ENCODE measurements around the gene ASCL4.
"Not testable (repeated sequence)": the region's sequence is repeated elsewhere in the genome, so short reads cannot be mapped to it uniquely, and the experiment has no call there.

ASCL4 gene, protein sequence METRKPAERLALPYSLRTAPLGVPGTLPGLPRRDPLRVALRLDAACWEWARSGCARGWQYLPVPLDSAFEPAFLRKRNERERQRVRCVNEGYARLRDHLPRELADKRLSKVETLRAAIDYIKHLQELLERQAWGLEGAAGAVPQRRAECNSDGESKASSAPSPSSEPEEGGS

GRCh38 chr12:107774349-107775029 is at the start of gene ASCL4:
Gene ASCL4 (plus strand): TSS chr12:107774704. CDS start chr12:107775219, 515 bp downstream.
- DNase-seq (ENCODE audit: low spot score), result no peak

- not testable (repeated sequence) for DNase-seq (ENCODE audit: low spot score)
Observed at GRCh38 chr12:107727327-107727726, 47.2 kb upstream of the ASCL4 start.

DNA sequence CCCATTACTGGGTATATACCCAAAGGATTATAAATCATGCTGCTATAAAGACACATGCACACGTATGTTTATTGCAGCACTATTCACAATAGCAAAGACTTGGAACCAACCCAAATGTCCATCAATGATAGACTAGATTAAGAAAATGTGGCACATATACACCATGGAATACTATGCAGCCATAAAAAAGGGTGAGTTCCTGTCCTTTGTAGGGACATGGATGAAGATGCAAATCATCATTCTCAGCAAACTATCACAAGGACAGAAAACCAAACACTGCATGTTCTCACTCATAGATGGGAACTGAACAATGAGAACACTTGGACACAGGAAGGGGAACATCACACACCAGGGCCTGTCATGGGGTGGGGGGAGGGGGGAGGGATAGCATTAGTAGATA is 46.8 kb upstream of the ASCL4 start:
- DNase-seq (ENCODE audit: low spot score), result not testable (repeated sequence)

DNA sequence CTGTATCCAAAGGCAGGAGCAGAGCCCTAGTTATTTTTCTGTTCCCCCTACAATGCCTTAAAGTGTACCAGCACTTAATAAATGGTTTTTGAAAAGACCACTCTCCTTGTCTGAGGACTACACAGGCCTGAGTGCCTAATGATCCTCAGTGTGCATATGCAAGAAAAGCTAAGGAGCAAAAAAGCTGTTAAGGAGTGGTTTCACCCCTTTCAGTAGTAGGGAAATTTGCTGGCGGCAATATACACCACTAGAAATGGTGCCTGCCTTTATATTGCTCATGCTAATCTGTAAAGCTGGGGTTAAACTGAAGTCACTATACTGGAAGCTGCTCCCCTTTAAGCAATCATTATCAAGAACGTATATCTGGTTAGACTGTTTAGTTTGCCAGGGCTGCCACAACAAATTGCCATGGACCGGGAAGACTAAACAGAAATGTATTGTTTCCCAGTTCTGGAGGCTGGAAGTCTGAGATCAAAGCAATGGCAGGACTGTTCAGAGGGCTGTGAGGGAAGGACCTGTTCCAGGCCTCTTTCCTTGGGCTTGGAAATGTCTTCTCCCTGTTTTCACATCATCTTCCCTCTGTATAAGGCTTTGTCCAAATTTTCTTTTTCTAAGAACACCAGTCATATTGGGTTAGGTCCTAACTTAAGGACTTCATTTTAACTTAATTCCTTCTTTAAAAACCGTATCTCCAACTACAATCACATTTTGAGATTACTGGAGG is 43.7 kb upstream of the ASCL4 start:
- DNase-seq (ENCODE audit: low spot score), result no peak

GRCh38 chr12:107731366-107731765 is 43.1 kb upstream of the ASCL4 start:
- no peak for DNase-seq (ENCODE audit: low spot score)

- DNase-seq (ENCODE audit: low spot score), result no peak
Observed at GRCh38 chr12:107732365-107732764, 42.1 kb upstream of the ASCL4 start.

GRCh38 chr12:107734139-107734538 is 40.4 kb upstream of the ASCL4 start:
- DNase-seq (ENCODE audit: low spot score), result no peak

- no peak for DNase-seq (ENCODE audit: low spot score)
Observed at GRCh38 chr12:107735763-107736162, 38.7 kb upstream of the ASCL4 start.

DNA sequence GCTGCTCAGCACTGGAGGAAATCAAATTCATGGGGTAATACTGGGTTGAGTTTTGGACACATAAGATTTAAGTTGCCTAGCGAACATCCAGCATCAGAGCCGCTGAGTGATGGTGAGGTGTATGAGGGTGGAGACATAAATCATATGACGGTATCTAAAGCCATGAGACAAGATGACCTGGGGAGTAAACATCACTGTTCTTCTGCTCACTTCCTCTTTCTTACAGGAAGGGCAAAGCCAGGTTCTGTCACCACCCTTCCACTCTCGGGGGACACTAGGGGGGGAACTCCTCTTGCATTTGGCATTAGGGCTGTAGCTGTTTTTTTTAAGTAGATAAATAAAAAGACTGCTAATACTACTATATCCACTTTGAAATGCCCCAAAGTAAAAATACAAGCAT is 37.6 kb upstream of the ASCL4 start:
- DNase-seq (ENCODE audit: low spot score), result no peak

- DNase-seq (ENCODE audit: low spot score), result no peak
Observed at GRCh38 chr12:107748472-107748871, 26.0 kb upstream of the ASCL4 start.

GRCh38 chr12:107749083-107749482 is 25.4 kb upstream of the ASCL4 start:
- no peak for DNase-seq (ENCODE audit: low spot score)

DNA sequence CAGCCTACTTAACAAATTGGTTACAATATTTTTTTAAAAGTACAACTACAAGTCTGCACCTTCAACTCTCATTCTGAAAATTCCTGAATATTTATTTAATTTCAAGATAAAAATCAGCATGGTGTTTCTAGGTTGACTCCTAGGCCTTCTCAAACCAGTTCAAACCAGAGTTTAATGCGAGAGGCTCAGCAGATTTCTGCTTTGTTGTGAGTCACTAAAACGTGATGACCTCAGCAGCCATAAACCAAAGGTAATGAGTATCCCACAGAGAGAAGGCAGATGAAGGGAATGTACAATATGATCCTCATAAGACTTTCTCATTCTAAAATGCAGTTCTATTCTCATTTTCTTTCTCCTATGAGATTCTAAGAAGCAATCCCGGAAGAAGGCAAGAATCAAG is 15.1 kb upstream of the ASCL4 start:
- peak; percentile 20 for DNase-seq (ENCODE audit: low spot score)

DNA sequence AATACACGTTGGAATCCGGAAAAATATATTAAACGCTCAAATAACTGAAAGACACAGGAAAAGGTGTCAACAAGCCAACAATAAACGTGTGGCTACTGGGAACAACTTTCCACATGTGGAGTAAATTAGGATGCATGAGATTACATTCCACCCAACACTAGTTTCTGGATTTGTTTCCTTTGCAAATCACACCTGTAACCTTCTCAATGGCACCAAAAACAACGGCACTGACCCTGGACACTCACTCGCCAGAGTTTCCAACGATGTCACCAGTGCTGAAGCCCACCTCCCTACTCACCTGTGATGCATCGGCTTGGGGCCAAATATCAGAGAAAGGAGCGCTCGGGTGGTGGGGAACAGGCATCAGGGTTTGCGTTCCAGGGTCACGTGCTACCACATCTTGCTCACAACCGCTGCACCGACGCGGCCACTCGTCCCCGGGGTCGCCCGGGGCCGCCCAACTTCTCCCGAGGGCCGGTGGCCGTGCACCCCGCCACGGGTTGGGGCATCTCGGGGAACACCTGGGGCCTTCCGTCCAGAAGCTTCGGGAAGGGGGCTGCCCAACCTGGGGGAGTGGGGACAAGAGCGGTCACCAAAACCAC is 14.2 kb upstream of the ASCL4 start:
- DNase-seq (ENCODE audit: low spot score), result peak; percentile 18

DNA sequence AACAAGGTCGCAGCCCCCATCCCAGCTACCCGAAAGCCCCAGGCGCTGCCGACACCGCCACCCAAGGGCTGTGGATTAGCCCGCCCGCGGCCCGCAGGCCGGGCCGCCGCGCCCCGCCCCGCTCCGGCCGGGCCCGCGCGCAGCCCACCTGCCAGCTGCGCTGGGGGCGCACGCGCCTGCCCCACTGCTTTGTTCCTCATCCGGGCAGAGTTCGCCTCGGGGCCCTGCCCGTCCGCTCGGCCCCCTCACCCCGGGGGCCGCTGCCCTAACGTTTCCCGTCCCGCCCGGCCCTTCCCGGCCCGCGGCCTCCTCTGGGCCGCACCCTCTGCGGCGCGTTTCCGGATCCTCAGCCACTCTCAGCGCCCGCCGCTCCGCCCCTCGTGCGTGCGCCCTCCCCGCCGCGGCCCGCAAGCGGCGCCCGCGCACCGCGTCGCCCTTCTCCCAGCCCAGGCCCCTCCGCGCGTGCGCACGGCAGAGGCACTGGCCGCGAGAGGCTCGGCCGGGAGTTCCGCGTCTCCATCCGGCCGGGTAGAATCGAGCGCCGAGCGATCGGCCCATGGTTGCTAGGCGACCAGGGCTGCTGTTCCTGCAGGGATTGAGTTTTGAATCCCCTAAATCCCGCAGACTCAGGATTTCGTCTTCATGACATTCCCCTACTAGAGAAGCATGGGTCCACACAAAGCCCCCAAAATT is 13.5 kb upstream of the ASCL4 start, which contains the start of gene PRDM4:
TSS of gene PRDM4 (minus strand) at position 329 of the 693 bp plus-strand sequence. CDS start 622 bp downstream, outside the sequence.
- peak; percentile 86 for DNase-seq (ENCODE audit: low spot score)

DNA sequence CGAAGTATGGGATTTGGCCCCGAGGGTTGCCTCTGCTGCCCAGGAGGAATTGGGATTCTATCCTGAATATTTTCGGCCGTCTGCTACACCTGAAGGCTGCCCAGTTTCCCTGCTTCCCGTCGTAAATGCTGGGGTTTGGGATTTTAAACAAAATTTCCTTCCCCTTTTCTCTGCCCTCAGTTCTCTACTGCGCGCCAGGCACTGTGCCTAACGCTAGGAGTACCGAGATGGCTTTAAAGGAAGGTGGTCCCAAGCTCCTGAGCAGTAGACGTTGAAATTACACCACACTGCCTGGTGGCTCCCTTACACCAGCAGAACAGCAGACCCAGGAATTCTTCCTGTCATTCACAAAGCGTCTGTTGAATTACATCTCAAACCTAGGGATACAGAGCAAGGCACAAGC is 13.0 kb upstream of the ASCL4 start:
- DNase-seq (ENCODE audit: low spot score), result no peak

- DNase-seq (ENCODE audit: low spot score), result no peak
Observed at GRCh38 chr12:107762874-107763273, 11.6 kb upstream of the ASCL4 start.

- DNase-seq (ENCODE audit: low spot score), result no peak
Observed at GRCh38 chr12:107764626-107765025, 9.9 kb upstream of the ASCL4 start.

- DNase-seq (ENCODE audit: low spot score), result no peak
Observed at GRCh38 chr12:107765316-107765715, 9.2 kb upstream of the ASCL4 start.

DNA sequence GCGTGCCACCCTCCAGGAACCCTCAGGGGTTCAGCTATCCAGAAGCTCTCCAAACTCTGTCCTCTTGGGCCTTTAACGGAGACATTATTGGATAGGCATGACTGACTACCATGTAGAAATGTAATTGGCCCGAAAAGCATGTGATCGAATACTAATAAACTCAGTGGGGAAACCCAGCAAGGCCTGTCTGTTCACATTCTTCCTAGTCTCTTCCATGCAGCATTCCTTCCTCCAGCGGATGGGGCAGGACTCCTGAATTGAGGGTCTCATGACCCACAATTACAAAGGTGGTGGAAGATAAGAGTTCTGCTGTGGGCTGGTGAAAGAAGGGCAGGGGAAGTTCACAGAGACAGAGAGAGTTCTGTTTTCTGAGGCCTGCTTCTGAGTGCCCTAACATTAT is 7.0 kb upstream of the ASCL4 start:
- DNase-seq (ENCODE audit: low spot score), result no peak

- no peak for DNase-seq (ENCODE audit: low spot score)
Observed at GRCh38 chr12:107775093-107775721, 703 bp downstream of the ASCL4 start.

DNA sequence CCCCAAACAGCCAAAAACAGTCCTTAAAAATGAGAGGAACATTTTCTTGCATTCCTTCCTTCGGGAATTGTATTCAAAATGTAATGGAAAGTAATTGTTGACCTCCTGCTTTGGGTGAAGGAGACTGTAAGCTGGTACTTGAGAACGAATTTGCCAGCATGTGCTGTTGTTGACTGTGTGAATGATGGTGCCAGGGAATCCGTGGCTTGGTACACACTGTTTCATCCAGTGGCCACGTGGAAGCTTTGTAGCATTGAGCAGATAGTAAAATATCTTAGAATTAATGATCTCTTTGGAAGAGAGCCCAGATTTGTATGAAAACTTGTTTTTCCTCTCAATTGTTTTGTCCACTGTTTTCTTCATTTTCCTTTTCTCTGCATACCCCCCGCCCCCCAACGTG is 1.7 kb downstream of the ASCL4 start:
- DNase-seq (ENCODE audit: low spot score), result no peak

All from hematopoietic multipotent progenitor cell treated with erythropoietin and hydrocortisone succinate and interleukin-3 and kit ligand, for 17 days (in vitro differentiated cells).